Measurements from ENCODE around the gene CREB3L2. TPM values are rescaled to one million over a fixed set of nuclear protein-coding genes. Genes with fewer than 3 reads are reported as not detected.

Gene CREB3L2
- polyA plus RNA-seq, 2 of the 4 experiments (the other 2 are of a cell fraction), result 16.3 to 32.2 TPM

- 83% methylated on average over 7 of the region's 7 CpGs for WGBS (ENCODE audit: missing lambda C conversion rate)
- FAIRE-seq (no peak), ATAC-seq (no peak), DNase-seq (ENCODE audit: low read depth in 1 of 2, low spot score in 1 of 2) (no peak)
- POLR2A ChIA-PET, result no interaction called here
- CTCF ChIA-PET, result interaction anchor here (0.6 to 1.3 kb wide), 4 partner anchors 10 to 45 kb away, joined by 3 to 4 read pairs (median 4); no protein-coding TSS in a partner anchor
- Histone ChIP-seq H3K4me3 (no peak overlapping the region), H3K27ac (no peak overlapping the region), H3K4me2 (no peak overlapping the region), H3K4me1 (peaks cover 40% of the 10 kb centered on the region), H3K9me3 (no peaks in the 10 kb centered on the region)
- TF ChIP-seq CHD2 (IDR thresholded peaks at IDR 0.05; ENCODE audit: low read length, partially characterized antibody), result no peak
- TF ChIP-seq POLR2AphosphoS2 (conservative IDR thresholded peaks at IDR 0.05; ENCODE audit: low read length), result no peak
- TF ChIP-seq ATOH8 (CRISPR knock-in tag; IDR thresholded peaks at IDR 0.05; ENCODE audit: low read depth), result no peak
- TF ChIP-seq CHD4 (IDR thresholded peaks at IDR 0.05; ENCODE audit: borderline replicate concordance), result no peak
- TF ChIP-seq HOXB13 (CRISPR knock-in tag; IDR thresholded peaks at IDR 0.05; ENCODE audit: low read depth), result no peak
- no peak for TF ChIP-seq CTCF (IDR thresholded peaks at IDR 0.05)
- TF ChIP-seq FOSB (CRISPR knock-in tag; IDR thresholded peaks at IDR 0.05), result no peak
- TF ChIP-seq HDAC2 (IDR thresholded peaks at IDR 0.05), result no peak
- TF ChIP-seq HES2 (IDR thresholded peaks at IDR 0.05), result no peak
- TF ChIP-seq REST (IDR thresholded peaks at IDR 0.05), result no peak
- TF ChIP-seq USF2 (IDR thresholded peaks at IDR 0.05), result no peak
- TF ChIP-seq ZNF302 (CRISPR knock-in tag; IDR thresholded peaks at IDR 0.05), result no peak
- TF ChIP-seq MAFK (IDR thresholded peaks at IDR 0.05; ENCODE audit: partially characterized antibody), result no peak
- TF ChIP-seq CBX8 (IDR thresholded peaks at IDR 0.05), result no peak
- TF ChIP-seq ZFP36 (IDR thresholded peaks at IDR 0.05; ENCODE audit: borderline replicate concordance, partially characterized antibody), result no peak
- no peak for TF ChIP-seq ZC3H11A (IDR thresholded peaks at IDR 0.05)
- TF ChIP-seq BHLHE40 (IDR thresholded peaks at IDR 0.05; ENCODE audit: low read depth, low read length), result no peak
- no peak for TF ChIP-seq FOXS1 (CRISPR knock-in tag; IDR thresholded peaks at IDR 0.05)
- TF ChIP-seq EHF (CRISPR knock-in tag; IDR thresholded peaks at IDR 0.05), result no peak
- TF ChIP-seq CEBPB (IDR thresholded peaks at IDR 0.05), result no peak
These were observed 38.9 kb downstream of the CREB3L2 start for GRCh38 chr7:137962875-137963507.

GRCh38 chr7:137962491-137962874 lies 39.4 kb downstream of the CREB3L2 start:
- WGBS (ENCODE audit: missing lambda C conversion rate), result 90% methylated on average over 5 of the region's 5 CpGs
- ATAC-seq, result no peak
- Histone ChIP-seq H3K4me2 (no peak overlapping the region), H3K27ac (no peak overlapping the region), H3K4me3 (no peak overlapping the region), H3K4me1 (peaks cover 40% of the 10 kb centered on the region), H3K9me3 (no peaks in the 10 kb centered on the region)
- no peak for DNase-seq (ENCODE audit: low read depth in 1 of 2, low spot score in 1 of 2)
- ChIA-PET POLR2A (no interaction called here), CTCF (interaction anchor here (0.6 to 1.3 kb wide), 4 partner anchors 9 to 59 kb away, joined by 3 to 4 read pairs (median 3); partner anchors contain the start of gene CREB3L2)
- no peak for FAIRE-seq
- TF ChIP-seq CHD4 (IDR thresholded peaks at IDR 0.05; ENCODE audit: borderline replicate concordance) (no peak), ESRRA (IDR thresholded peaks at IDR 0.05; ENCODE audit: borderline replicate concordance, low read length) (no peak), CBX2 (IDR thresholded peaks at IDR 0.05; ENCODE audit: borderline replicate concordance, low read depth) (no peak), JUN (IDR thresholded peaks at IDR 0.05) (no peak), ZFP36 (IDR thresholded peaks at IDR 0.05; ENCODE audit: borderline replicate concordance, partially characterized antibody) (no peak), ATOH8 (CRISPR knock-in tag; IDR thresholded peaks at IDR 0.05; ENCODE audit: low read depth) (no peak), EHMT2 (IDR thresholded peaks at IDR 0.05; ENCODE audit: low read depth) (no peak), ZSCAN20 (CRISPR knock-in tag; IDR thresholded peaks at IDR 0.05) (no peak), HOXB5 (CRISPR knock-in tag; IDR thresholded peaks at IDR 0.05) (no peak), BCL3 (IDR thresholded peaks at IDR 0.05) (no peak), POLR2A (IDR thresholded peaks at IDR 0.05; ENCODE audit: low read length) (no peak), MAX (IDR thresholded peaks at IDR 0.05) (no peak)

Measured in A549 (cell line).